Measurements from ENCODE around the gene NGEF.

The NGEF gene

GRCh38 chr2:232977438-232977971 lies 35.6 kb downstream of the NGEF start:
- Histone ChIP-seq H3K27me3 (ENCODE audit: insufficient read depth, insufficient read length) (no peaks in the 10 kb centered on the region), H3K36me3 (ENCODE audit: insufficient read depth, insufficient read length, low read length) (no peaks in the 10 kb centered on the region), H3K4me1 (ENCODE audit: insufficient read depth, insufficient read length) (peaks cover 11% of the 10 kb centered on the region), H3K9ac (ENCODE audit: insufficient read length, low read depth) (no peak overlapping the region), H3K4me3 (ENCODE audit: insufficient read length, low read depth) (no peak overlapping the region), H3K9me3 (ENCODE audit: insufficient read depth, low read length) (no peaks in the 10 kb centered on the region)
- no peak for TF ChIP-seq SUZ12 (IDR thresholded peaks at IDR 0.05; ENCODE audit: extremely low read depth, insufficient read depth, insufficient read length)
- no peak for TF ChIP-seq ZNF274 (IDR thresholded peaks at IDR 0.05; ENCODE audit: low read depth, low read length)
- no peak for DNase-seq (ENCODE audit: low read depth, low spot score)

DNA sequence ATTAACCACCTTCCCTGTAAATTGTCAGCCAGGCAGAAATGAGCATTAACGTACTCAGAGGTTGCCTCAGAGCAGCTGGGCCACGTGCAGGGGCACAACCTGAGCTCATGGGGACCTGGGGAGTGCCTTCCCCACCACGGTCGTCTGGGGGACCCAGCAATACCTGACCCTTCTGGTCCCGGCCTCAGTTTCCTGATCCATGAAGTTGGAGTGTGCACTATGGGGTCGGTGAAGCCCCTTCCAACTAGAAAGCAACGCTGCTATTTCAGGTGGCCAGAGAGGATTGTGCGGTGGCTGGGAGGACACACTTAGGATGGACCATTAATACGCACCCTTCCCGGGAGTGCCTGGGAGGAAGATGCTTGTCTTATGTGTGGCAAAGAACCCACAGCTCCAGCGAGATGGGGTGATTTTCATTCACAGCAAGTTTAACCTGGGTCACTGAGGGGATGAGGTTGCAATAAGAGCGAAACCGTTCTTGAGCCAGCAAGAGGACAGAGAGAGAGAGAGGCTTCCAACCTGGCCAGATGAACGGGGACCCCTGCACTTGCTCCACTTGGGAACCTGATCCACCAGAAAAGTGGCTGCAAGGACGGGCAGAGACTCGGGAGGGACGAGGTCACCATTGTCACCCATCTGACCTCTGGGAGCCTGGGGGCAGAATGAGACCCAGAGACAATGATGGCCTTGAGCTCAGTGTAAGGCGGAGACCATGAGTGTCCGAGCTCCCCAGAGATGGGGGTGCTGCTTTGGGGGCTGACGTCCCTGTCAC lies 36.2 kb downstream of the NGEF start:
- no peaks in the 10 kb centered on the region for H3K9me3 ChIP-seq (ENCODE audit: insufficient read depth, low read length)
- no peak overlapping the region for H3K9ac ChIP-seq (ENCODE audit: insufficient read length, low read depth)
- H3K27me3 ChIP-seq (ENCODE audit: insufficient read depth, insufficient read length): no peaks in the 10 kb centered on the region
- TF ChIP-seq ZNF274 (IDR thresholded peaks at IDR 0.05; ENCODE audit: low read depth, low read length): no peak
- TF ChIP-seq SUZ12 (IDR thresholded peaks at IDR 0.05; ENCODE audit: extremely low read depth, insufficient read depth, insufficient read length): no peak
- TF ChIP-seq YY1 (IDR thresholded peaks at IDR 0.05; ENCODE audit: insufficient read depth, insufficient read length): no peak
- DNase-seq (ENCODE audit: low read depth, low spot score): no peak
- no peak overlapping the region for H3K4me3 ChIP-seq (ENCODE audit: insufficient read length, low read depth)
- peaks cover 11% of the 10 kb centered on the region for H3K4me1 ChIP-seq (ENCODE audit: insufficient read depth, insufficient read length)
- H3K36me3 ChIP-seq (ENCODE audit: insufficient read depth, insufficient read length, low read length): no peaks in the 10 kb centered on the region

- no peak for TF ChIP-seq ZNF274 (IDR thresholded peaks at IDR 0.05; ENCODE audit: low read depth, low read length)
- no peak for TF ChIP-seq SUZ12 (IDR thresholded peaks at IDR 0.05; ENCODE audit: extremely low read depth, insufficient read depth, insufficient read length)
- no peak for TF ChIP-seq YY1 (IDR thresholded peaks at IDR 0.05; ENCODE audit: insufficient read depth, insufficient read length)
- Histone ChIP-seq H3K4me3 (ENCODE audit: insufficient read length, low read depth) (no peak overlapping the region), H3K4me1 (ENCODE audit: insufficient read depth, insufficient read length) (peaks cover 11% of the 10 kb centered on the region), H3K9me3 (ENCODE audit: insufficient read depth, low read length) (no peaks in the 10 kb centered on the region), H3K27me3 (ENCODE audit: insufficient read depth, insufficient read length) (no peaks in the 10 kb centered on the region), H3K9ac (ENCODE audit: insufficient read length, low read depth) (no peak overlapping the region), H3K36me3 (ENCODE audit: insufficient read depth, insufficient read length, low read length) (no peaks in the 10 kb centered on the region)
- DNase-seq (ENCODE audit: low read depth, low spot score): no peak
Observed at GRCh38 chr2:232976176-232976575, 36.9 kb downstream of the NGEF start.

GRCh38 chr2:232974396-232974795 lies 38.7 kb downstream of the NGEF start:
- no peak overlapping the region for H3K9ac ChIP-seq (ENCODE audit: insufficient read length, low read depth)
- TF ChIP-seq YY1 (IDR thresholded peaks at IDR 0.05; ENCODE audit: insufficient read depth, insufficient read length) (no peak), SUZ12 (IDR thresholded peaks at IDR 0.05; ENCODE audit: extremely low read depth, insufficient read depth, insufficient read length) (no peak), ZNF274 (IDR thresholded peaks at IDR 0.05; ENCODE audit: low read depth, low read length) (no peak)
- no peak for DNase-seq (ENCODE audit: low read depth, low spot score)
- H3K9me3 ChIP-seq (ENCODE audit: insufficient read depth, low read length): no peaks in the 10 kb centered on the region
- H3K4me3 ChIP-seq (ENCODE audit: insufficient read length, low read depth): no peak overlapping the region
- H3K27me3 ChIP-seq (ENCODE audit: insufficient read depth, insufficient read length): no peaks in the 10 kb centered on the region
- H3K36me3 ChIP-seq (ENCODE audit: insufficient read depth, insufficient read length, low read length): no peaks in the 10 kb centered on the region
- H3K4me1 ChIP-seq (ENCODE audit: insufficient read depth, insufficient read length): peaks cover 8% of the 10 kb centered on the region

- Histone ChIP-seq H3K36me3 (ENCODE audit: insufficient read depth, insufficient read length, low read length) (no peaks in the 10 kb centered on the region), H3K4me3 (ENCODE audit: insufficient read length, low read depth) (no peak overlapping the region), H3K27me3 (ENCODE audit: insufficient read depth, insufficient read length) (no peaks in the 10 kb centered on the region), H3K9me3 (ENCODE audit: insufficient read depth, low read length) (no peaks in the 10 kb centered on the region), H3K4me1 (ENCODE audit: insufficient read depth, insufficient read length) (peaks cover 7% of the 10 kb centered on the region), H3K9ac (ENCODE audit: insufficient read length, low read depth) (no peak overlapping the region)
- TF ChIP-seq ZNF274 (IDR thresholded peaks at IDR 0.05; ENCODE audit: low read depth, low read length) (no peak), SUZ12 (IDR thresholded peaks at IDR 0.05; ENCODE audit: extremely low read depth, insufficient read depth, insufficient read length) (no peak), YY1 (IDR thresholded peaks at IDR 0.05; ENCODE audit: insufficient read depth, insufficient read length) (no peak)
- no peak for DNase-seq (ENCODE audit: low read depth, low spot score)
Observed at GRCh38 chr2:232973796-232974195, 39.3 kb downstream of the NGEF start.

DNA sequence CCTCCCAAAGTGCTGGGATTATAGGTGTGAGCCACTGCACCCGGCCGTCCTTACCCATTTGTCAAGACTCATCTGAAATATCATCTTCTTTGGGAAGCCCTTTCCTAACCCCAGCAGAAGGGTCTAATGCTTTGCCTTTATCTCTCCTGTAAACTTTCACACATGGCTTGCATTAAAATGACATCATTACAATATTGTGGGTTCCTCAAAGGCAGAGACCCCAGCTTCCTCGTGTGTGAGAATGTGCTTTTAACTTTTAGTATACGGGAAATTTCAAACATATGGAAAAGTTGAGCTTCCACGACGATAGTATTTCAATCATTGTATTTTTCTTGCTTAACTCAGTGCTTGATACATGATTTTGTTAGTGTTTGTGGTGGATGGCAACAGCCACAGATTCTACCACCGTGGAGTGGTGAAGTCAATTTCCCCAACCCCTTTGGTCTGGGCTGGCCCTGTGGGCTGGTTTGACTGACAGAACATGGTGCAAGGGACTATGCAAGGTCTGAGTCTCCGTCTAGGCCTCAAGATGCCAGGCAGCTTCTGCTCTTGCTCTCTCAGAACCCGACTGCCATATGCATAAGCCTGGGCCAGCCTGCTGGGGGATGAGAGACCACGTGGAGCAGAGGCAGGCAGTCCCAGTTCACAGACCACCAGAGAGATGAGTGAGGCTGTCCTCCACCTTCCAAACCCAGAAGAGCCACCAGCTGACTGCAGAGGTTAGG lies 39.9 kb downstream of the NGEF start:
- H3K9ac ChIP-seq (ENCODE audit: insufficient read length, low read depth): no peak overlapping the region
- no peaks in the 10 kb centered on the region for H3K27me3 ChIP-seq (ENCODE audit: insufficient read depth, insufficient read length)
- H3K36me3 ChIP-seq (ENCODE audit: insufficient read depth, insufficient read length, low read length): no peaks in the 10 kb centered on the region
- no peaks in the 10 kb centered on the region for H3K9me3 ChIP-seq (ENCODE audit: insufficient read depth, low read length)
- no peak overlapping the region for H3K4me3 ChIP-seq (ENCODE audit: insufficient read length, low read depth)
- no peak for TF ChIP-seq ZNF274 (IDR thresholded peaks at IDR 0.05; ENCODE audit: low read depth, low read length)
- DNase-seq (ENCODE audit: low read depth, low spot score): no peak
- peaks cover 6% of the 10 kb centered on the region for H3K4me1 ChIP-seq (ENCODE audit: insufficient read depth, insufficient read length)

GRCh38 chr2:232971744-232972143 lies 41.3 kb downstream of the NGEF start:
- TF ChIP-seq SUZ12 (IDR thresholded peaks at IDR 0.05; ENCODE audit: extremely low read depth, insufficient read depth, insufficient read length) (no peak), YY1 (IDR thresholded peaks at IDR 0.05; ENCODE audit: insufficient read depth, insufficient read length) (no peak), ZNF274 (IDR thresholded peaks at IDR 0.05; ENCODE audit: low read depth, low read length) (no peak)
- no peak for DNase-seq (ENCODE audit: low read depth, low spot score)
- Histone ChIP-seq H3K4me1 (ENCODE audit: insufficient read depth, insufficient read length) (peaks cover 5% of the 10 kb centered on the region), H3K27me3 (ENCODE audit: insufficient read depth, insufficient read length) (no peaks in the 10 kb centered on the region), H3K9ac (ENCODE audit: insufficient read length, low read depth) (no peak overlapping the region), H3K9me3 (ENCODE audit: insufficient read depth, low read length) (peaks cover 3% of the 10 kb centered on the region; the same call in 1 of the 2 replicates), H3K4me3 (ENCODE audit: insufficient read length, low read depth) (no peak overlapping the region), H3K36me3 (ENCODE audit: insufficient read depth, insufficient read length, low read length) (no peaks in the 10 kb centered on the region)
